Endodermal cell (in vitro differentiated cells): Measurements from ENCODE around the gene PRDX1. TPM values are rescaled to one million over a fixed set of nuclear protein-coding genes. Genes with fewer than 3 reads are reported as not detected.
"Not testable (repeated sequence)": the region's sequence is repeated elsewhere in the genome, so short reads cannot be mapped to it uniquely, and the experiment has no call there.

Experiments
- DNase-seq: peaks from one replicate; pipeline ENCODE4 v3.0.0-alpha.2; 2017
- H3K27ac ChIP-seq: 2 replicates; pipeline ENCODE4 v1.5.1; 2013; ENCODE audit warnings: mild to moderate bottlenecking, low read depth, low read length, moderate library complexity
- H3K27me3 ChIP-seq: 2 replicates; pipeline ENCODE4 v1.6.1; 2013; ENCODE audit warnings: mild to moderate bottlenecking, low read length, moderate library complexity; ENCODE audit not compliant: insufficient read depth, control insufficient read depth, poor library complexity, severe bottlenecking
- H3K36me3 ChIP-seq: 2 replicates; pipeline ENCODE4 v1.7.0; 2013; ENCODE audit warnings: mild to moderate bottlenecking, low read length, moderate library complexity; ENCODE audit not compliant: control insufficient read depth, insufficient read depth
- H3K4me1 ChIP-seq: one replicate; pipeline ENCODE4 v1.7.0; 2013; ENCODE audit warnings: low read length; ENCODE audit not compliant: control insufficient read depth, insufficient read depth
- H3K4me3 ChIP-seq: 2 replicates; pipeline ENCODE4 v1.5.1; 2013; ENCODE audit warnings: mild to moderate bottlenecking, low read length, moderate library complexity
- H3K9ac ChIP-seq: 2 replicates; pipeline ENCODE4 v1.6.1; 2013; ENCODE audit warnings: mild to moderate bottlenecking, low read length, moderate library complexity; ENCODE audit not compliant: poor library complexity, severe bottlenecking; ENCODE audit errors: extremely low read depth
- H3K9me3 ChIP-seq: 2 replicates; pipeline ENCODE4 v1.6.1; 2013; ENCODE audit warnings: mild to moderate bottlenecking, low read length, moderate library complexity; ENCODE audit not compliant: control insufficient read depth
- H3K27ac Mint-ChIP-seq: 2 replicates; pipeline ENCODE4 v1.8.0; 2020; ENCODE audit warnings: mixed read lengths
- H3K27me3 Mint-ChIP-seq: 2 replicates; pipeline ENCODE4 v1.8.0; 2021; ENCODE audit warnings: mild to moderate bottlenecking, mixed read lengths; ENCODE audit not compliant: insufficient read depth
- H3K36me3 Mint-ChIP-seq: 2 replicates; pipeline ENCODE4 v1.8.0; 2020; ENCODE audit warnings: low read depth, mixed read lengths
- H3K4me1 Mint-ChIP-seq: 2 replicates; pipeline ENCODE4 v1.8.0; 2020; ENCODE audit warnings: mixed read lengths
- H3K4me3 Mint-ChIP-seq: 2 replicates; pipeline ENCODE4 v1.8.0; 2020; ENCODE audit warnings: mild to moderate bottlenecking, moderate library complexity, mixed read lengths
- H3K9me3 Mint-ChIP-seq: 2 replicates; pipeline ENCODE4 v1.8.0; 2020; ENCODE audit warnings: mild to moderate bottlenecking, mixed read lengths
- WGBS, 2 experiments: methylation state at CpG; one replicate each; pipeline versions ENCODE4 v1.1.5 to v1.1.7; 2013; ENCODE audit warnings: missing lambda C conversion rate in 2 of 2, mixed read lengths in 1 of 2; ENCODE audit not compliant: insufficient coverage in 1 of 2, insufficient read length in 1 of 2; 5-methylcytosine and 5-hydroxymethylcytosine counted together
- total RNA-seq, 2 donors: library from RNA; stranded (reverse); fragmentation: NEBNext Ultra II Directional in 1 of 2; extraction: Animal tissue kit (Norgen Biotek cat#: 25700) in 1 of 2; gene quantifications; 2 replicates in 1 of 2; 3 replicates in 1 of 2; pipeline ENCODE4 v1.2.1, GENCODE V29; 2021
- TF ChIP-seq, protein P1 (sequence below): fragments of 200-600 bp; sonication (generic); conservative IDR thresholded peaks from 2 replicates; pipeline ENCODE4 v1.5.0; 2021; ENCODE audit warnings: antibody characterized with exemption, mild to moderate bottlenecking

Gene PRDX1
- total RNA-seq, 2 donors from 2014 or later = 872 to 949 TPM

- Mint-ChIP-seq H3K4me3 (no peak overlapping the region), H3K36me3 (peaks cover 7% of the 10 kb centered on the region), H3K9me3 (peaks cover 7% of the 10 kb centered on the region), H3K27ac (no peak overlapping the region), H3K4me1 (peaks cover 6% of the 10 kb centered on the region), H3K27me3 (peaks cover 4% of the 10 kb centered on the region)
- no peak for DNase-seq
- Histone ChIP-seq H3K27ac (no peak overlapping the region), H3K4me1 (no peaks in the 10 kb centered on the region), H3K27me3 (peaks cover 7% of the 10 kb centered on the region), H3K4me3 (peak overlapping the region; percentile 76), H3K9me3 (no peaks in the 10 kb centered on the region), H3K9ac (no peak overlapping the region), H3K36me3 (no peaks in the 10 kb centered on the region)
- TF ChIP-seq, protein P1, sequence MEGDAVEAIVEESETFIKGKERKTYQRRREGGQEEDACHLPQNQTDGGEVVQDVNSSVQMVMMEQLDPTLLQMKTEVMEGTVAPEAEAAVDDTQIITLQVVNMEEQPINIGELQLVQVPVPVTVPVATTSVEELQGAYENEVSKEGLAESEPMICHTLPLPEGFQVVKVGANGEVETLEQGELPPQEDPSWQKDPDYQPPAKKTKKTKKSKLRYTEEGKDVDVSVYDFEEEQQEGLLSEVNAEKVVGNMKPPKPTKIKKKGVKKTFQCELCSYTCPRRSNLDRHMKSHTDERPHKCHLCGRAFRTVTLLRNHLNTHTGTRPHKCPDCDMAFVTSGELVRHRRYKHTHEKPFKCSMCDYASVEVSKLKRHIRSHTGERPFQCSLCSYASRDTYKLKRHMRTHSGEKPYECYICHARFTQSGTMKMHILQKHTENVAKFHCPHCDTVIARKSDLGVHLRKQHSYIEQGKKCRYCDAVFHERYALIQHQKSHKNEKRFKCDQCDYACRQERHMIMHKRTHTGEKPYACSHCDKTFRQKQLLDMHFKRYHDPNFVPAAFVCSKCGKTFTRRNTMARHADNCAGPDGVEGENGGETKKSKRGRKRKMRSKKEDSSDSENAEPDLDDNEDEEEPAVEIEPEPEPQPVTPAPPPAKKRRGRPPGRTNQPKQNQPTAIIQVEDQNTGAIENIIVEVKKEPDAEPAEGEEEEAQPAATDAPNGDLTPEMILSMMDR = no peak
- WGBS, 2 experiments = 60 to 61% methylated on average over 19 of the region's 19 CpGs
Measured at GRCh38 chr1:45491487-45492260, 30.0 kb downstream of the PRDX1 start.

DNA sequence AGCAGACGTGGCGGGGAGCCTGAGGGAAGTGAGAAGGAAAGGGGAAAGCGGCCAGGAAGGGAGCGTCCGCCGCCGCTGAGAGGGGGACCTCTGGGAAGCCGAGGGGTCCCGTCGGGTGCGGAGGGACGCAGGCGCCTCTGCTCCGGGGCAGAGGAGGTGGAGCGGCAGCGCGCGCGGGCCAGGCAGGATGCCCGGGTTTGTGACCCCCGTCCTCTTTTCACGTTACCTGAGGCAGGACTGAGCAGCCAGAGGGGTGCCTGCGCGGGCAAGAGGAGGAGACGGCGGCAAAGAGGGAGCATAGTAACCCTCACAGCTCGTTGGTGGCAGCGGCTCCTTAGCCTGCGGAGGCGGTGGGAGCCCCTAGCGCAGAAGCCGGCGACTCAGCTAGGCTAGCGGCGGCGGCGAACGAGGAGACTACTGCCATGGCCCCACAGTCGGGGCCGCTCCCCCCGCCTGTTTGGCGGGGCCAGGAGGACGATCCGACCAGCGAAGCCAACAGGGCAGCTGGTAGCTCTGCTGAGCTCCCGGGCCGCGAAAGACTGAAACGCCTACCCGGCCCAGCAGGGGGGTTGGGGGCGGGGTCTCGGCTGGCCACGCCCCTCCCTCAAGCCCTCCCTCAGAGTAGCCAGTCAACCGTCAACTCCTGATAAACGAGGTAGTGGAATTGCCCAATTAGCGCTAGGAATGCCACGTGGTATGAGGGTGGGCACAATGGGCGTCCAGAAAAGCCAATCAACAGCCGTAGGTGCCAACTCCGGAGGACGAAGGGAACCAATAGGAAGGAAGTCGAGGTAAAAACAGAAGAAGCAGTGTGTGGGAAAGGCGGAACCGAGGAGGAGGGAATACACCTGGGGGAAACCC lies 30.8 kb downstream of the PRDX1 start, which contains the start of gene TESK2:
Gene TESK2, minus strand, starts transcription at position 538 of the 861 bp plus-strand sequence. CDS start 33,378 bp downstream, outside the sequence.
- TF ChIP-seq, protein P1 = no peak
- Histone ChIP-seq H3K27me3 (peaks cover 7% of the 10 kb centered on the region), H3K9ac (peak within 1 kb of the TSS; percentile 50), H3K4me1 (no peaks in the 10 kb centered on the region), H3K9me3 (no peaks in the 10 kb centered on the region), H3K36me3 (no peaks in the 10 kb centered on the region), H3K27ac (no peak within 1 kb of the TSS), H3K4me3 (peak within 1 kb of the TSS; percentile 86)
- peaks cover 4% of the 10 kb centered on the region for H3K27me3 Mint-ChIP-seq
- no peak within 1 kb of the TSS for H3K4me3 Mint-ChIP-seq
- H3K27ac Mint-ChIP-seq = no peak within 1 kb of the TSS
- peak; percentile 99 for DNase-seq
- 0 to 1% methylated on average over 50 to 64 of the region's 64 CpGs for WGBS, 2 experiments
- no peaks in the 10 kb centered on the region for H3K36me3 Mint-ChIP-seq
- H3K9me3 Mint-ChIP-seq = no peaks in the 10 kb centered on the region
- H3K4me1 Mint-ChIP-seq = peaks cover 6% of the 10 kb centered on the region

- Histone ChIP-seq H3K4me1 (no peaks in the 10 kb centered on the region), H3K27me3 (peaks cover 7% of the 10 kb centered on the region), H3K36me3 (no peaks in the 10 kb centered on the region), H3K9me3 (no peaks in the 10 kb centered on the region), H3K4me3 (peak overlapping the region; percentile 86), H3K27ac (no peak overlapping the region), H3K9ac (peak overlapping the region; percentile 50)
- Mint-ChIP-seq H3K27me3 (peaks cover 4% of the 10 kb centered on the region), H3K36me3 (no peaks in the 10 kb centered on the region), H3K4me1 (peaks cover 6% of the 10 kb centered on the region), H3K27ac (no peak overlapping the region), H3K9me3 (no peaks in the 10 kb centered on the region), H3K4me3 (no peak overlapping the region)
- TF ChIP-seq, protein P1 = no peak
- 2% methylated on average over 14 to 17 of the region's 17 CpGs for WGBS, 2 experiments
- DNase-seq = peak; percentile 55
Measured at GRCh38 chr1:45490121-45490625, 31.5 kb downstream of the PRDX1 start.

GRCh38 chr1:45489379-45489778 lies 32.3 kb downstream of the PRDX1 start:
- not testable (repeated sequence) for H3K4me3 Mint-ChIP-seq, H3K36me3 Mint-ChIP-seq, H3K9ac ChIP-seq, H3K4me1 Mint-ChIP-seq, H3K36me3 ChIP-seq, H3K4me1 ChIP-seq, DNase-seq, H3K27me3 ChIP-seq, H3K9me3 Mint-ChIP-seq, H3K27ac Mint-ChIP-seq, H3K27me3 Mint-ChIP-seq, H3K27ac ChIP-seq, H3K9me3 ChIP-seq
- 47 to 50% methylated on average over 11 to 14 of the region's 14 CpGs for WGBS, 2 experiments
- H3K4me3 ChIP-seq = peak overlapping the region; percentile 86
